Measurements from ENCODE around the gene PTPA. TPM values are rescaled to one million over a fixed set of nuclear protein-coding genes. Genes with fewer than 3 reads are reported as not detected.

The PTPA gene
- total and polyA plus RNA-seq, 9 of the 15 experiments (the other 6 are each of a cell fraction or from before 2014, with no cell fraction given) = 1.7 to 121 (median 72.6) TPM

DNA sequence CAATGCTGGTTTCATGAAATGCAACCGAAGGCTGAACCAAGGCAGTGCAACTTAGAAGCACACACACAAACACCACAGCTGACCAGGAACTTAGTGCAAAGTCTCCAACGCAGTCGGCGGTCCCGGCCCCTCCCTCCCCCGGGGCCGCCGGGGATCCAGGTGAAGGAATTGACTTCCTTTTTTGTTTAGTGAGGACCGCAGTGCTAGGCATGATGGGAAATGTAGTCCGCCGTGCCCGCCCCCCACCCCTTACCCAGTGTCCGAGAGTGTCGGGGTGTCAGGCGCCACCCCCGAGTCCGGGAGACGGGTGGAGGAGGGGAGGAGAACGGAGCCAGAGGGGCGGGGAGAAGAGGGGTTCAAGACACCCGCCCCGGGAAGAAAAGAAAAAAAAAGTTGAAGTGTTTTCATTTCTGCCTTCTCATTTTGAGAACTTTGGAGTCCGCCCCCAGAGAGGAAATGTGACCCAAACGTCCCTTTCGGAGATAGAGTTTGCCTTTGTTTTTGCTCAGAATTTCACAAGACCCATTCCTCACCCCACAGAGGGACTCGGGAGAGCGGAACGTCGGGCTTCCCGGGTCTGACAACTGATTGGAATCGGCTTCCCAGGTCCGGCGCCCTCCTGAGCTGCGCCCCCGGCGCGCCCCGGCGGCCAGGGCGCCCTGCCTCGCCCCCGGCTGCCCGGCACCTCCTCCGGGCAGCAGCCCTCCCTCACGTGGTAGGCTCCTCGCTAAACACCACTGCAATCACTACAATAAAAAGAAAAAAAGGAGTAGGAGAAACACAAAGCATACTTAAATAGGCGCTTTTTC is 64.8 kb downstream of the PTPA start (continued):
- TF ChIP-seq, protein P1, sequence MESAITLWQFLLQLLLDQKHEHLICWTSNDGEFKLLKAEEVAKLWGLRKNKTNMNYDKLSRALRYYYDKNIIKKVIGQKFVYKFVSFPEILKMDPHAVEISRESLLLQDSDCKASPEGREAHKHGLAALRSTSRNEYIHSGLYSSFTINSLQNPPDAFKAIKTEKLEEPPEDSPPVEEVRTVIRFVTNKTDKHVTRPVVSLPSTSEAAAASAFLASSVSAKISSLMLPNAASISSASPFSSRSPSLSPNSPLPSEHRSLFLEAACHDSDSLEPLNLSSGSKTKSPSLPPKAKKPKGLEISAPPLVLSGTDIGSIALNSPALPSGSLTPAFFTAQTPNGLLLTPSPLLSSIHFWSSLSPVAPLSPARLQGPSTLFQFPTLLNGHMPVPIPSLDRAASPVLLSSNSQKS (CRISPR knock-in tag; IDR thresholded peaks at IDR 0.05) = no peak
- TF ChIP-seq POLR2B (IDR thresholded peaks at IDR 0.05; ENCODE audit: low read depth, partially characterized antibody) = no peak
- no peak for TF ChIP-seq NR2C1 (IDR thresholded peaks at IDR 0.05)
- TF ChIP-seq NR2C1 (tag; IDR thresholded peaks at IDR 0.05) = peak; percentile 72; the same call in 1 of the 2 replicates
- no peak for TF ChIP-seq CREBBP (IDR thresholded peaks at IDR 0.05; ENCODE audit: low read depth, low read length)
- TF ChIP-seq, protein P2, sequence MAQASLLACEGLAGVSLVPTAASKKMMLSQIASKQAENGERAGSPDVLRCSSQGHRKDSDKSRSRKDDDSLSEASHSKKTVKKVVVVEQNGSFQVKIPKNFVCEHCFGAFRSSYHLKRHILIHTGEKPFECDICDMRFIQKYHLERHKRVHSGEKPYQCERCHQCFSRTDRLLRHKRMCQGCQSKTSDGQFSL (CRISPR knock-in tag; IDR thresholded peaks at IDR 0.05) = 0 out of 2 replicates have a peak, but pooled peaks have one; percentile 50
- TF ChIP-seq, protein P2 (tag; IDR thresholded peaks at IDR 0.05) = 0 out of 4 replicates have a peak, but pooled peaks of 1 of the 2 experiments have one; percentile 22
- TF ChIP-seq ETV1 (tag; conservative IDR thresholded peaks at IDR 0.05; ENCODE audit: low read depth) = peak; percentile 54
- TF ChIP-seq, protein P3, sequence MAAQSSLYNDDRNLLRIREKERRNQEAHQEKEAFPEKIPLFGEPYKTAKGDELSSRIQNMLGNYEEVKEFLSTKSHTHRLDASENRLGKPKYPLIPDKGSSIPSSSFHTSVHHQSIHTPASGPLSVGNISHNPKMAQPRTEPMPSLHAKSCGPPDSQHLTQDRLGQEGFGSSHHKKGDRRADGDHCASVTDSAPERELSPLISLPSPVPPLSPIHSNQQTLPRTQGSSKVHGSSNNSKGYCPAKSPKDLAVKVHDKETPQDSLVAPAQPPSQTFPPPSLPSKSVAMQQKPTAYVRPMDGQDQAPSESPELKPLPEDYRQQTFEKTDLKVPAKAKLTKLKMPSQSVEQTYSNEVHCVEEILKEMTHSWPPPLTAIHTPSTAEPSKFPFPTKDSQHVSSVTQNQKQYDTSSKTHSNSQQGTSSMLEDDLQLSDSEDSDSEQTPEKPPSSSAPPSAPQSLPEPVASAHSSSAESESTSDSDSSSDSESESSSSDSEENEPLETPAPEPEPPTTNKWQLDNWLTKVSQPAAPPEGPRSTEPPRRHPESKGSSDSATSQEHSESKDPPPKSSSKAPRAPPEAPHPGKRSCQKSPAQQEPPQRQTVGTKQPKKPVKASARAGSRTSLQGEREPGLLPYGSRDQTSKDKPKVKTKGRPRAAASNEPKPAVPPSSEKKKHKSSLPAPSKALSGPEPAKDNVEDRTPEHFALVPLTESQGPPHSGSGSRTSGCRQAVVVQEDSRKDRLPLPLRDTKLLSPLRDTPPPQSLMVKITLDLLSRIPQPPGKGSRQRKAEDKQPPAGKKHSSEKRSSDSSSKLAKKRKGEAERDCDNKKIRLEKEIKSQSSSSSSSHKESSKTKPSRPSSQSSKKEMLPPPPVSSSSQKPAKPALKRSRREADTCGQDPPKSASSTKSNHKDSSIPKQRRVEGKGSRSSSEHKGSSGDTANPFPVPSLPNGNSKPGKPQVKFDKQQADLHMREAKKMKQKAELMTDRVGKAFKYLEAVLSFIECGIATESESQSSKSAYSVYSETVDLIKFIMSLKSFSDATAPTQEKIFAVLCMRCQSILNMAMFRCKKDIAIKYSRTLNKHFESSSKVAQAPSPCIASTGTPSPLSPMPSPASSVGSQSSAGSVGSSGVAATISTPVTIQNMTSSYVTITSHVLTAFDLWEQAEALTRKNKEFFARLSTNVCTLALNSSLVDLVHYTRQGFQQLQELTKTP (IDR thresholded peaks at IDR 0.05; ENCODE audit: low read depth in 1 of 2, partially characterized antibody in 2 of 2) = peak; percentile 40 to 90
- TF ChIP-seq HCFC1 (IDR thresholded peaks at IDR 0.05; ENCODE audit: low read depth, low read length) = peak; percentile 88
- no peak for TF ChIP-seq ATF1 (CRISPR knock-in tag; IDR thresholded peaks at IDR 0.05)
- TF ChIP-seq ATF1 (tag; IDR thresholded peaks at IDR 0.05) = peak; percentile 73
- no peak for TF ChIP-seq U2AF2 (optimal IDR thresholded peaks at IDR 0.05; ENCODE audit: low read depth, low read length)
- no peak for TF ChIP-seq RHOXF2B (CRISPR knock-in tag; conservative IDR thresholded peaks at IDR 0.05)
- no peak for TF ChIP-seq NR2C2 (CRISPR knock-in tag; IDR thresholded peaks at IDR 0.05)
- peak; percentile 85 for TF ChIP-seq NR2C2 (tag; IDR thresholded peaks at IDR 0.05)
- TF ChIP-seq, protein P4, sequence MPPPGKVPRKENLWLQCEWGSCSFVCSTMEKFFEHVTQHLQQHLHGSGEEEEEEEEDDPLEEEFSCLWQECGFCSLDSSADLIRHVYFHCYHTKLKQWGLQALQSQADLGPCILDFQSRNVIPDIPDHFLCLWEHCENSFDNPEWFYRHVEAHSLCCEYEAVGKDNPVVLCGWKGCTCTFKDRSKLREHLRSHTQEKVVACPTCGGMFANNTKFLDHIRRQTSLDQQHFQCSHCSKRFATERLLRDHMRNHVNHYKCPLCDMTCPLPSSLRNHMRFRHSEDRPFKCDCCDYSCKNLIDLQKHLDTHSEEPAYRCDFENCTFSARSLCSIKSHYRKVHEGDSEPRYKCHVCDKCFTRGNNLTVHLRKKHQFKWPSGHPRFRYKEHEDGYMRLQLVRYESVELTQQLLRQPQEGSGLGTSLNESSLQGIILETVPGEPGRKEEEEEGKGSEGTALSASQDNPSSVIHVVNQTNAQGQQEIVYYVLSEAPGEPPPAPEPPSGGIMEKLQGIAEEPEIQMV (tag; conservative IDR thresholded peaks at IDR 0.05; ENCODE audit: low read depth) = peak; percentile 99
- no peak for TF ChIP-seq CBFA2T2 (conservative IDR thresholded peaks at IDR 0.05)
- peak; percentile 31 for TF ChIP-seq RBM39 (optimal IDR thresholded peaks at IDR 0.05; ENCODE audit: low read depth, low read length)
- TF ChIP-seq RUNX1 (IDR thresholded peaks at IDR 0.05; ENCODE audit: low read depth) = no peak
- TF ChIP-seq CC2D1A (IDR thresholded peaks at IDR 0.05) = peak; percentile 100
- TF ChIP-seq PCBP2 (IDR thresholded peaks at IDR 0.05; ENCODE audit: low read depth, low read length, poor library complexity, severe bottlenecking) = peak; percentile 4
